ENCODE results near the gene DST.

Gene DST

DNA sequence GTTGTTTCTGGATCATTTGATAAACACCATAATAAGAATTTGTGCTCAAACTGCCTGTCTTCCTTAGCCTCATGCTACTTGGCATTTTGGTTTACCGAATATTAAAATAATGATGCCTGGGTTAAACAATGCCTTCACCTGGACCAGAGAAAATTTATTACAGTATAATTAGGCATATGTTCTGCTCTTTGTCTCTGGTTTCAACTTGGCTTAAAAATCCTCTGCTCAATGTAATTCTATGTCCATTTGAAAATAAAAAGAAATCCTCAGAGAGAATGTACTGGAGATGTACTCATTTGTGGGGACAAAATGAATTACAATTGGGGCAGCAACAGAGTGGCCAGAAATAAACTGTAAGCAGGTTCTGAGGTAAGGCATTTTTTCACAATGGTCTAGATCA lies 95.0 kb downstream of the DST start:
- H3K27me3 Mint-ChIP-seq (ENCODE audit: low read depth, poor library complexity): no peaks in the 10 kb centered on the region
- TF ChIP-seq, protein P1, sequence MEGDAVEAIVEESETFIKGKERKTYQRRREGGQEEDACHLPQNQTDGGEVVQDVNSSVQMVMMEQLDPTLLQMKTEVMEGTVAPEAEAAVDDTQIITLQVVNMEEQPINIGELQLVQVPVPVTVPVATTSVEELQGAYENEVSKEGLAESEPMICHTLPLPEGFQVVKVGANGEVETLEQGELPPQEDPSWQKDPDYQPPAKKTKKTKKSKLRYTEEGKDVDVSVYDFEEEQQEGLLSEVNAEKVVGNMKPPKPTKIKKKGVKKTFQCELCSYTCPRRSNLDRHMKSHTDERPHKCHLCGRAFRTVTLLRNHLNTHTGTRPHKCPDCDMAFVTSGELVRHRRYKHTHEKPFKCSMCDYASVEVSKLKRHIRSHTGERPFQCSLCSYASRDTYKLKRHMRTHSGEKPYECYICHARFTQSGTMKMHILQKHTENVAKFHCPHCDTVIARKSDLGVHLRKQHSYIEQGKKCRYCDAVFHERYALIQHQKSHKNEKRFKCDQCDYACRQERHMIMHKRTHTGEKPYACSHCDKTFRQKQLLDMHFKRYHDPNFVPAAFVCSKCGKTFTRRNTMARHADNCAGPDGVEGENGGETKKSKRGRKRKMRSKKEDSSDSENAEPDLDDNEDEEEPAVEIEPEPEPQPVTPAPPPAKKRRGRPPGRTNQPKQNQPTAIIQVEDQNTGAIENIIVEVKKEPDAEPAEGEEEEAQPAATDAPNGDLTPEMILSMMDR (IDR thresholded peaks at IDR 0.05): no peak
- no peak overlapping the region for H3K4me3 Mint-ChIP-seq
- no peak for DNase-seq
- H3K4me1 Mint-ChIP-seq: peaks cover 5% of the 10 kb centered on the region
- H3K9me3 Mint-ChIP-seq: no peaks in the 10 kb centered on the region
- H3K36me3 Mint-ChIP-seq (ENCODE audit: low read depth): no peaks in the 10 kb centered on the region
- no peak overlapping the region for H3K27ac Mint-ChIP-seq

DNA sequence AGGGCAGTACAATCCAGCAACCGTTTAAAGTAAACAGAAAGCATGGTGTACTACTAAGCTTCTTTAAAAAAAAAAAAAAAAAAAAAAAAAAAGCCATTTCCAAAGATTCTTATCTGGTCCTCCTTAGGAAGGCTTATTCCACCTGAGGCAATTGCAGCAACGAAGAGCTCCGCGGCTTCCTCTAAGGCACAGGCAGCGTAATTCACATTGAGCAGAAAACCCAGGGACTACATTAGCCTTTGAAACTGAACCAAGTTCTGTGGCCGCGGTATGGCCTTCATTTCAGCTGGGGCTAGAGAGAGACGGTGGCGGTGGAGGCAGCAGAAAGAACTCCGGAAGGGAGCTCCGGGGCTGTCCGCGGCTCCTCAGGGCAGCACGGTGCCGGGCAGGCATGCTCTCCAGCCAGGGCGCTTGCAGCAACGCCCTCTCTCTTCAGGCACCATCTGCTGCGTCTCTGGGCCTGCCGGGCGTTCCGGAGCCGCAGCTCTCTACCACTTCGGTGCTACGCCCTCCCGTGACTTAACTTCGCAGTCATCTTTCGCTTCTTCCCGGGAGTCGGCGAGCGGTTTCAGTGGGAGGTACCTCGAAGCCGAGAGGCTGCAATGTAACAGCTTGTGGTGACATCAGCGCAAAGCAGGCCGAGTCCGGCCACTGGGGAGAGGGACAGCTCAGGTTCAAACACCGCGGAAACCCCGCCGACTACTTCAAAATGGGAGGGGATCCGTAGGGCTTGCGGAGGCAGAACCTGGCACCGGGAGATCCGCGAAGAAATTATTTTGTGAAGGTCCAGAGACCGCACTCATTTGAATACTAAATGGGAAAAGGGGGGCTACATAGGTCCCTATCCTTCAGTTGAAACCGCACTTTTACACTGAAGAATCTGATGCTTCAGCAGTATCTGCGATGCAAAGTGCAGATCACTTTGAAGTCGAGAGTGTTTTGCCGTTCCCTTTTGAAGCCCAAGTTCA lies 100.0 kb downstream of the DST start:
- Mint-ChIP-seq H3K36me3 (ENCODE audit: low read depth) (no peaks in the 10 kb centered on the region), H3K4me1 (peaks cover 7% of the 10 kb centered on the region), H3K4me3 (no peak overlapping the region), H3K27me3 (ENCODE audit: low read depth, poor library complexity) (no peaks in the 10 kb centered on the region), H3K27ac (no peak overlapping the region), H3K9me3 (no peaks in the 10 kb centered on the region)
- TF ChIP-seq, protein P1 (IDR thresholded peaks at IDR 0.05): no peak
- peak; percentile 86 for DNase-seq

DNA sequence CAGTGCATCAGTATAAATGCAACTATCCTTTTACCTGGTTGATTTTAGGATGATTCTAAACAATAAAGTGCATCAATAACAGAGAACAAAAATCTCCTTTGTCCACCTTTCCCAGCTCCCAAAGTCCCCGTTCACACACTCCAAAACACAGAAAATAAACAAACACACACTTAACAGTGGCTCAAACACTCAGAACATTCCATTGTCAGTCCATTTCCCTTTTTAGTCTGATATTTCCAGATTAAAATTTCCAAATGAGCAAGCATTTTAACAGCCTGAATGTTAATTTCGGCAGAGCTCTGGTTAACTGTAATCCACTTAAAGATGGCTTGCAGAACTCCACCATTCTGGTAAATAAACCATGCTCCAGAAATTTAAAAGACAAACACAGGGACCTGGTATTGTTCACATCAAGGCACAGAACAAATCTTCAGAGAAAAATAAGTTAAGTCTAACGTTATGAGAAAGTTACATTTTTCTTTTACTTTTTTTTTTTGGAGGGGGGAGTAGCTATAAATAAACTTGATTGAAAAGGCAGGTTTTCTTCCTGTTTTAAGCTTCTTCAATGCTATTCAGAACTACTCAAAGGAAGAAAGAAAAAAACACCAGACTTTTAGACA lies 100.8 kb downstream of the DST start:
- no peak for DNase-seq
- no peaks in the 10 kb centered on the region for H3K27me3 Mint-ChIP-seq (ENCODE audit: low read depth, poor library complexity)
- H3K9me3 Mint-ChIP-seq: no peaks in the 10 kb centered on the region
- no peaks in the 10 kb centered on the region for H3K36me3 Mint-ChIP-seq (ENCODE audit: low read depth)
- no peak overlapping the region for H3K4me3 Mint-ChIP-seq
- H3K4me1 Mint-ChIP-seq: peaks cover 7% of the 10 kb centered on the region
- H3K27ac Mint-ChIP-seq: no peak overlapping the region
- TF ChIP-seq, protein P1 (IDR thresholded peaks at IDR 0.05): no peak

DNA sequence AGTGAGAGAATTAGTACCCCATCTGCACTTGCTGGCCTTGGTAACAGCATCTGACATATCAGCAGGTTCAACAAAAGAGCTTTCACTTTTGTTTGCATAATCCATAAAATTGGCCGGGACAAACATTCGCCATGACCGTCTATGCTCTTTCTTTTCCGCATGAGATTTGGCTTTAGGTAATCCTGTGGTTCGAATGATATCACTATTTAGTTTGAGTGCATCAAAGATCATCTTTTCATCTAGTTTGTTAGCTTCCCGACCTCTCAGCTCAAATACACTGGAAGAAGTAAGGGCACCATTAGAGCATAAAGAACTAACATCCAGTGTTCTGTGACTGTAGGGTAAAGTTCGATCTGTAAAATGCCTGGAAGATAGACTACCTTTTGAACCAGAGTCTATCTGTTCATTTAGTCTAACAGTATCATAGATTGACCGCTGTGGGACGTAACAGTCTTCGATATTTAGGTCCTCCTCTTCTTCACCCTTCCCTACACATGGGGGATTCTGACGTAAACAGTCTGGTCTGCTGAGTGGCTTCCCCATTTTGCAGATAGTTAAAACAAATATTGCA lies 101.6 kb downstream of the DST start:
- Mint-ChIP-seq H3K27me3 (ENCODE audit: low read depth, poor library complexity) (no peaks in the 10 kb centered on the region), H3K4me1 (peaks cover 7% of the 10 kb centered on the region), H3K4me3 (no peak overlapping the region), H3K9me3 (no peaks in the 10 kb centered on the region), H3K27ac (no peak overlapping the region), H3K36me3 (ENCODE audit: low read depth) (no peaks in the 10 kb centered on the region)
- DNase-seq: no peak
- TF ChIP-seq, protein P1 (IDR thresholded peaks at IDR 0.05): no peak

DNA sequence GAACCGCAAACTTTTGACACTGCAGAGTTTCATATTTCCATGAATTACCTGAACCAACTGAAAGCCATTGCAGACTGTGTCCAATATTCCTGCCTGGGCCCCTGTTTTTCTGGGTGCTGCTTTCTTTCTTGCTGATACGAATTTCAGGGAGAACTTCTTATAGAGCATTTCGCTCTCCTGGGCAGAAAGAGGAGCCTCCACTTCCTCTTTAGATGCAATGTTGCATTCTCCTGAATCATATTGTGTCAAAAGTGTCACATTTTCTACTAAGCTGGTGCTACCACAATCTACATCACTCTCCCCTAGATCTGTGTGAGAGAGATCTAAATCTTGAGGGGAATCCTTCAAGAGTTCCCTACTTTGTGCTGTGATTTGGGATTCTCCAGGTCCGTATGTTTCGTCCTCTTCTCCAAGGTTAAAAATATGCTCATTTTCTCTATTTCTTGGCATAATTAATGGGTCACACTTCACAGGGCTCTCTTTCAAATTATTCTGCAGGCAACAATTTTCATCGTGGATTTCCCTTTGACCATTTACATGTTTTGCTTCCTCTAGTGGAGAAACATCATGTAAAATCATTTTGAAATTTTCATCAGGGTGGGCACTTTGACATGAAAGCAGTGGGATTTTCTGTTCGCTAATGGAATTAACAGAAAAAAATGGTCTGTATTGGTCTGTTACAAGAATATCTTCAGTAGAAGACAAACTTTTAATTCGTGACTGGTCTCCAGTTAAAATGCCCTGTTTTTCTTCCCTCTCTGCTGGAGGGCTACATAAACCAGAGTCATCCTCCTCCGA lies 102.3 kb downstream of the DST start:
- Mint-ChIP-seq H3K4me1 (peaks cover 7% of the 10 kb centered on the region), H3K27ac (no peak overlapping the region), H3K4me3 (no peak overlapping the region), H3K36me3 (ENCODE audit: low read depth) (no peaks in the 10 kb centered on the region), H3K27me3 (ENCODE audit: low read depth, poor library complexity) (no peaks in the 10 kb centered on the region), H3K9me3 (no peaks in the 10 kb centered on the region)
- TF ChIP-seq, protein P1 (IDR thresholded peaks at IDR 0.05): no peak
- DNase-seq: no peak
